ENCODE data around the gene POGK. TPM values are rescaled to one million over a fixed set of nuclear protein-coding genes. Genes with fewer than 3 reads are reported as not detected.
A peak's percentile ranks its signal among the peaks of the same experiment; 100 is the strongest.

Gene POGK
- total and polyA plus RNA-seq, 9 of the 15 experiments (the other 6 are each of a cell fraction or from before 2014, with no cell fraction given), result 6.1 to 44.5 (median 24.3) TPM

- TF ChIP-seq HDAC3 (IDR thresholded peaks at IDR 0.05; ENCODE audit: borderline replicate concordance, partially characterized antibody) (no peak), GATA2 (CRISPR knock-in tag; IDR thresholded peaks at IDR 0.05) (no peak), SMARCC2 (IDR thresholded peaks at IDR 0.05; ENCODE audit: low read depth) (no peak), ZNF239 (CRISPR knock-in tag; IDR thresholded peaks at IDR 0.05) (peak; percentile 69), ZC3H4 (CRISPR knock-in tag; IDR thresholded peaks at IDR 0.05; ENCODE audit: borderline replicate concordance) (no peak), ZNF561 (CRISPR knock-in tag; conservative IDR thresholded peaks at IDR 0.05) (no peak), RFX7 (CRISPR knock-in tag; IDR thresholded peaks at IDR 0.05) (no peak), ARNT (IDR thresholded peaks at IDR 0.05) (no peak), HOMEZ (CRISPR knock-in tag; IDR thresholded peaks at IDR 0.05) (no peak), PREB (CRISPR knock-in tag; IDR thresholded peaks at IDR 0.05) (no peak), ATF3 (IDR thresholded peaks at IDR 0.05) (no peak), ATF3 (CRISPR knock-in tag; conservative IDR thresholded peaks at IDR 0.05) (no peak), ZNF316 (IDR thresholded peaks at IDR 0.05) (no peak), ZNF224 (CRISPR knock-in tag; IDR thresholded peaks at IDR 0.05) (no peak), POLR2G (IDR thresholded peaks at IDR 0.05; ENCODE audit: low read depth, low read length) (peak; percentile 96), ZNF23 (CRISPR knock-in tag; IDR thresholded peaks at IDR 0.05) (no peak), SMAD1 (IDR thresholded peaks at IDR 0.05; ENCODE audit: low read depth, low read length, partially characterized antibody) (no peak), C11orf30 (IDR thresholded peaks at IDR 0.05; ENCODE audit: low read depth) (no peak), ZNF134 (CRISPR knock-in tag; conservative IDR thresholded peaks at IDR 0.05) (no peak), FOXP1 (CRISPR knock-in tag; IDR thresholded peaks at IDR 0.05) (no peak), USF2 (CRISPR knock-in tag; IDR thresholded peaks at IDR 0.05) (peak; percentile 91), NR2F6 (CRISPR knock-in tag; IDR thresholded peaks at IDR 0.05) (0 out of 2 replicates have a peak, but pooled peaks have one; percentile 5), SUPT5H (IDR thresholded peaks at IDR 0.05) (peak; percentile 85), MXI1 (IDR thresholded peaks at IDR 0.05; ENCODE audit: low read depth, low read length) (peak; percentile 77), HCFC1 (IDR thresholded peaks at IDR 0.05; ENCODE audit: low read depth, low read length) (peak; percentile 53)
Observed at GRCh38 chr1:166838766-166839599, at the start of gene POGK (continued).
